ENCODE results near the gene NPHP4.

The NPHP4 gene

DNA sequence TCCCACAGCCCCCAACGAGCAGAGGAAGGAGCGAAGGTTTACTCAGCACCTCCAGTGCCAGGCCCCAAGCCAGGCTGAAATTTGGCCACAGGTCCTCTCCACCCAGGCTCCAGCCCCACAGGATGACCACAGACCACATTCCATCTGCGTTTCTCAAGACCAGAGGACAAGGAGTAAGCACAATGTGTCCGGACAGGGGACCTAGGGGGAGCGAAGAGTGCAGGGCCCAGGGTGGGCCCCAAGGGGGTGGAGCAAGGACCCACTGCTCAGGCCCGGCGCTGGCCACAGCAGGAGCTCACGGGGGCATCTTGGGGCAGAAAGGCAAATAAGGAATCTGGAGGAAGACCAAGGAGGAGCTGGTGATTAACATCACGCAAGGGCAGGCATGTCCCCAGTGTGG is 100.5 kb downstream of the NPHP4 start:
- TF ChIP-seq, protein P1, sequence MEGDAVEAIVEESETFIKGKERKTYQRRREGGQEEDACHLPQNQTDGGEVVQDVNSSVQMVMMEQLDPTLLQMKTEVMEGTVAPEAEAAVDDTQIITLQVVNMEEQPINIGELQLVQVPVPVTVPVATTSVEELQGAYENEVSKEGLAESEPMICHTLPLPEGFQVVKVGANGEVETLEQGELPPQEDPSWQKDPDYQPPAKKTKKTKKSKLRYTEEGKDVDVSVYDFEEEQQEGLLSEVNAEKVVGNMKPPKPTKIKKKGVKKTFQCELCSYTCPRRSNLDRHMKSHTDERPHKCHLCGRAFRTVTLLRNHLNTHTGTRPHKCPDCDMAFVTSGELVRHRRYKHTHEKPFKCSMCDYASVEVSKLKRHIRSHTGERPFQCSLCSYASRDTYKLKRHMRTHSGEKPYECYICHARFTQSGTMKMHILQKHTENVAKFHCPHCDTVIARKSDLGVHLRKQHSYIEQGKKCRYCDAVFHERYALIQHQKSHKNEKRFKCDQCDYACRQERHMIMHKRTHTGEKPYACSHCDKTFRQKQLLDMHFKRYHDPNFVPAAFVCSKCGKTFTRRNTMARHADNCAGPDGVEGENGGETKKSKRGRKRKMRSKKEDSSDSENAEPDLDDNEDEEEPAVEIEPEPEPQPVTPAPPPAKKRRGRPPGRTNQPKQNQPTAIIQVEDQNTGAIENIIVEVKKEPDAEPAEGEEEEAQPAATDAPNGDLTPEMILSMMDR (conservative IDR thresholded peaks at IDR 0.05; ENCODE audit: low read depth, low read length) = no peak
- H3K4me3 ChIP-seq (ENCODE audit: low read depth, low read length) = no peak overlapping the region
- peak; percentile 74 for DNase-seq (ENCODE audit: low read depth)

DNA sequence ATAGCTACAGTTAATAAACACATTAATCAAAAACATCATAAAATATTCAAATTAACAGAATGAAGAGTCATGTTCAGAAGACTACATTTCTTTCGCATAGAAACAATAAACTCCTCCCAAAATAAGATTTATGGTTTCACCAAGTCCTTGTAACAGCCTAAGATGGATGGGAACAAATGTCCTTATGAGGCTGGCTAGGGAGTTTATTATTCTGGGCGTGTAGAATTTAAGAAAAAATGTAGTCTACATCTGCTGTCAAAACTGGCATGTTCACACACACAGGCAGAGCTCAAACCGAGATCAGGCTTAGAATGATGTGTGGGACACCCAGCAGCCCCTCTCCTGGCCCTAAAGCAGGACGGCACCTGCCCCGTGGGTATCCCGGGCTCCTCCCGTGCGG is 101.1 kb downstream of the NPHP4 start:
- DNase-seq (ENCODE audit: low read depth) = no peak
- no peak overlapping the region for H3K4me3 ChIP-seq (ENCODE audit: low read depth, low read length)
- TF ChIP-seq, protein P1 (conservative IDR thresholded peaks at IDR 0.05; ENCODE audit: low read depth, low read length) = no peak

DNA sequence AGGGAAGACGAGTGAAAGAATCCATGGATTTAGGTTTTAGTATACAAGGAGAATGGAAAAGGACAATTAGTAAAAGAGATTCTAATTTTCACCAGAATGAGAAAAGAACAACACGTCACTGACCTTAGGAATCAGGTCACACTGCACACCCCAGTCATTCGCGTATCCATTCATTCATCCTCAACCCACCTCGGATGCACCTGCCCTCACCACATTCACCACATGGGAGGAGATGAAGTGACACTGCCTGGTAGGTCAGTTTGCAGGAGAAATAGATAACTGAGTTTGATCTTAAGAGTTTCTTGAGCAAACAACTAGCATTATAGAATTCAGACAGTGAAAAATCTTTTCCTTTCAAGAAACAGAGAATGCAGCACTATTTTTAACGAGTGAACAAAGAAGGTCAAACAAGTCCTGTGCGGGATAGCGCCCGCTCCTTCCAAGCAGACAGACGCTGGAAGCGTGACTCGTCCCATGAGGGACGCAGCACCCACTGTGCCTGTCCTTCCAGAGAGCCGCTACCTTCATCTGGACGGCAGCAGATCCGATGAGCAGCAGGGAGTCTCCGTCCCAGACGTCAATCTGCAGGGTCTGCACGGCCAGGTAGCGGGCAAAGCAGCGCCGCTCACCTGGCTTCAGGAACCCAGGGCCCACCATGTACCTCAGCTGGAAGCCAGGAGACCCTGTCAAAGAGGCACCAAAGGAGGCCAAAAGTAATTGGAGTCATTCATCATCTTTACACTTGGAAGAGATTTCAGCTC is 101.7 kb downstream of the NPHP4 start:
- H3K4me3 ChIP-seq (ENCODE audit: low read depth, low read length) = no peak overlapping the region
- TF ChIP-seq, protein P1 (conservative IDR thresholded peaks at IDR 0.05; ENCODE audit: low read depth, low read length) = no peak
- DNase-seq (ENCODE audit: low read depth) = no peak

DNA sequence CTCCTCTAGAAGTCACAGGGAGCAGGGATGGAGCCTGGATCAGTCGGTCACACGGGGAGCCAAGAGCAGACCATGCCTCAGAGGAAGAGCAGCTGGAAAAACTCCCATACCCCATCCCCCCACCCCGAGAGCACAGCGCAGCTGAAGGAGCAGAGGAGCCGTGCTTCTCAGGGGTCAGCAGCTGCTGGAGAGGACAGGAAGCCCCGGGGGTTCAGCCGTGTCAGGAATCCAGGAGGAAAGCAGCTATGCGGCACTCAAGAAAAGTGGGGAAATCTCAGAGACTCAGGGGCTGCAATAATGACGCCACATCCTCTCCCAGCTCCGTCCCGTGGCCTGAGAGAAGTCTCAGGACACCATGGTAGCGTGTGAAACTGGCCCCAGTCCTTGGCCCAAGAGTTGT is 102.3 kb downstream of the NPHP4 start:
- no peak overlapping the region for H3K4me3 ChIP-seq (ENCODE audit: low read depth, low read length)
- peak; percentile 58 for DNase-seq (ENCODE audit: low read depth)
- TF ChIP-seq, protein P1 (conservative IDR thresholded peaks at IDR 0.05; ENCODE audit: low read depth, low read length) = no peak

DNA sequence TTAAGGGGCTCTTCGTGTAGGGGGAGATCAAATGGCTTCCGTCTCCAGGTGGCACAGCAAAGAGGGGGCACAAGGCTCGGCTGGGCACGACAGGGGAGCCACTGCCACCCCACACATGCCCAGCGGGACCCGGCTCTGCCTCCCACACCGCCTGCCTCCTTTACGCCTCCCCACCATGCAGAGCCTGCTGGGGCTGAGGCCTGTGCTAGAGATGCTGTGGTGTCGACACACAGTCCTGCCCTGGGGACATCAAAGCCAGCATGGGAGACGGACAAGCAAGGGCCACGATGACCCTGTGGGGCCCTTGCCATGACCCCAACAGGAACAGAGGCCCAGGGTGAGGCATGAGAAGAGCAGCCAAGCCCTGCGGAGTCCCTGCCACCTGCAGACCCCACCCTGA is 102.8 kb downstream of the NPHP4 start:
- TF ChIP-seq, protein P1 (conservative IDR thresholded peaks at IDR 0.05; ENCODE audit: low read depth, low read length) = no peak
- no peak overlapping the region for H3K4me3 ChIP-seq (ENCODE audit: low read depth, low read length)
- DNase-seq (ENCODE audit: low read depth) = no peak

DNA sequence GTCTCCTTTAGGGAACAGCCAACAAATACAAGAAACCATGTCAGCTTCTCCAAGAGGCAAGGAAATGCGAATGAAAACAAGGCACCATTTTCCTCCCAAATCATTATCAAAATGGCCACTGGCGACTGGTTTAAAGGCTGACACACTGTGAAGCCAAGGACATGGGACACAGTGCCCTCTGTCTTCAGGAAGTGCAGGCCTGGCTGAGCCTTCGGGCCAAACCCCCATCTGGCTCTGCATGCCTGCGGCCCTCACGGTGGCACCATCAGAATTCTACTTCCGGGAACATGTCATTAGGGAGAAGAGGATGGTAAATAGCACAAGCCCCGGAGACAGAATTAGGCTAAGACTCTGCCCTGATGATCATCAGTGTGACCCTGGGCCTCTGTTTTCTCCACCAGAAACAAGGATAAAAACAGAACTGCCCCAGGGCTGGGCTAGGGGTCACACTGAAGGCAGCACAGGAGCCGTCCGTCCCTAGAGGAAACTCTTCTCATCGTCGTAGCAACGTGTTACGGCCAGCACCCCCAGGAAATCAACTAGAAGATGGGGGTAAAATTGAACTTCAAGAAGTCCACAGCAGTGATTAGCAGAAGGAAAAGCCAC is 103.5 kb downstream of the NPHP4 start:
- no peak for DNase-seq (ENCODE audit: low read depth)
- H3K4me3 ChIP-seq (ENCODE audit: low read depth, low read length) = no peak overlapping the region
- TF ChIP-seq, protein P1 (conservative IDR thresholded peaks at IDR 0.05; ENCODE audit: low read depth, low read length) = peak; percentile 27

DNA sequence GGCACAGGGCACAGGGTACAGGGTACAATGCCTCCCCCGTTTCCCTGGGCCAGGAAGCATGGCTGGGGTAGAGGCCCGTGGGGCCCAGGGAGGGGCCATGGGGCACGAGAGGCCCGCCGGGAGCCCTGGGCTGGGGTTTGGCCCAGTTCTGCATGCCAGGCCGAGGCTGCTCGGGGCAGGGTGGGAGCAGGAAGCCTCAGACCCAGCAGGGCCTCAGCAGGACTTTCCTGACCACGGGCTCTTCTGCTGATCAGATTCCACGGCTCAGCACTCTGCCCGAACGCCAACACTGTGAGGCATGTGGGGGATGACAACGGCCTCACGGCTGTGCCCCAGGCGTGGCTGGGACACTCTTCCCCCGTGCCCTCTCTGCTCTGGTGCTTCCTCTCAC is 104.3 kb downstream of the NPHP4 start:
- TF ChIP-seq, protein P1 (conservative IDR thresholded peaks at IDR 0.05; ENCODE audit: low read depth, low read length) = no peak

More for the DNA sequence above, 104.3 kb downstream of the NPHP4 start:
- no peak overlapping the region for H3K4me3 ChIP-seq (ENCODE audit: low read depth, low read length)
- peak; percentile 24 for DNase-seq (ENCODE audit: low read depth)
